Measurements from ENCODE around the gene SEC24B.
"Not testable (repeated sequence)": the region's sequence is repeated elsewhere in the genome, so short reads cannot be mapped to it uniquely, and the experiment has no call there.

DNA sequence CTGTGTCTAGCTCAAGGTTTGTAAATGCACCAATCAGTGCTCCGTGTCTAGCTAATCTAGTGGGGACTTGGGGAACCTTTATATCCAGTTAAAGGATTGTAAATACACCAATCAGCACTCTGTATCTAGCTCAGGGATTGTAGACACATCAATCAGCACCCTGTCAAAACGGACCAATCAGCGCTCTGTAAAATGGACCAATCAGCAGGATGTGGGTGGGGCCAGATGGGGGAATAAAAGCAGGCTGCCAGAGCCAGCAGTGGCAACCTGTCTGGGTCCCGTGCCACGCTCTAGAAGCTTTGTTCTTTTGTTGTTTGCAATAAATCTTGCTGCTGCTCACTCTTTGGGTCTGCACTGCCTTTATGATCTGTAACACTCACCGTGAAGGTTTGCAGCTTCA lies 124.5 kb downstream of the SEC24B start:
- TF ChIP-seq, protein P1, sequence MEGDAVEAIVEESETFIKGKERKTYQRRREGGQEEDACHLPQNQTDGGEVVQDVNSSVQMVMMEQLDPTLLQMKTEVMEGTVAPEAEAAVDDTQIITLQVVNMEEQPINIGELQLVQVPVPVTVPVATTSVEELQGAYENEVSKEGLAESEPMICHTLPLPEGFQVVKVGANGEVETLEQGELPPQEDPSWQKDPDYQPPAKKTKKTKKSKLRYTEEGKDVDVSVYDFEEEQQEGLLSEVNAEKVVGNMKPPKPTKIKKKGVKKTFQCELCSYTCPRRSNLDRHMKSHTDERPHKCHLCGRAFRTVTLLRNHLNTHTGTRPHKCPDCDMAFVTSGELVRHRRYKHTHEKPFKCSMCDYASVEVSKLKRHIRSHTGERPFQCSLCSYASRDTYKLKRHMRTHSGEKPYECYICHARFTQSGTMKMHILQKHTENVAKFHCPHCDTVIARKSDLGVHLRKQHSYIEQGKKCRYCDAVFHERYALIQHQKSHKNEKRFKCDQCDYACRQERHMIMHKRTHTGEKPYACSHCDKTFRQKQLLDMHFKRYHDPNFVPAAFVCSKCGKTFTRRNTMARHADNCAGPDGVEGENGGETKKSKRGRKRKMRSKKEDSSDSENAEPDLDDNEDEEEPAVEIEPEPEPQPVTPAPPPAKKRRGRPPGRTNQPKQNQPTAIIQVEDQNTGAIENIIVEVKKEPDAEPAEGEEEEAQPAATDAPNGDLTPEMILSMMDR (IDR thresholded peaks at IDR 0.05): not testable (repeated sequence)
- TF ChIP-seq ZFX (IDR thresholded peaks at IDR 0.05; ENCODE audit: borderline replicate concordance): not testable (repeated sequence)

Measured in 22Rv1 (cell line).